ENCODE data around the gene SULT1C4. TPM values are rescaled to one million over a fixed set of nuclear protein-coding genes. Genes with fewer than 3 reads are reported as not detected.

SULT1C4 gene
- total RNA-seq, 4 donors from 2014 or later = 1.7 to 5.2 (median 3.7) TPM

DNA sequence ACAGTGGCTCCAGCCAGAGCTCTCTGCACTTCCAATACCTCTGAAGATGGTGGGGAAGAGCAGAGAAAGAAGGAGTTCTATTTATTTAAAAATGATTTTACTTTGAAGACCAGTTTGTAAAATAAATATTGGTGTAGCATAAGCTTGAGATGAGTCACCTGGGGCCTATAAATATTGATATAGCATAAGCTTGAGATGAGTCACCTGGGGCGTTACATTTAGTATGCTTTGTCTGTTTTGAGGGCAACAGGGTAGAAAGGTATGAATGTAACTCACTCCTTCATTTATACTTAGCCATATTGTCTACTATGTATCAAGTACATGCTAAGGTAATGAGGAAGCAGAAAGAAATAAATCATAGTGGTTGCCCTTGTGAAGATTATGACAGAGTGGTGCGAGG, 7.7 kb upstream of the SULT1C4 start:
- DNase-seq (ENCODE audit: extremely low spot score) = no peak
- no peaks in the 10 kb centered on the region for H3K27me3 ChIP-seq
- no peaks in the 10 kb centered on the region for H3K4me1 ChIP-seq
- no peaks in the 10 kb centered on the region for H3K9me3 ChIP-seq
- TF ChIP-seq POLR2AphosphoS5 (IDR thresholded peaks at IDR 0.05) (no peak), EP300 (IDR thresholded peaks at IDR 0.05) (no peak), POLR2A (IDR thresholded peaks at IDR 0.05; ENCODE audit: low read depth) (no peak)
- TF ChIP-seq, protein P1, sequence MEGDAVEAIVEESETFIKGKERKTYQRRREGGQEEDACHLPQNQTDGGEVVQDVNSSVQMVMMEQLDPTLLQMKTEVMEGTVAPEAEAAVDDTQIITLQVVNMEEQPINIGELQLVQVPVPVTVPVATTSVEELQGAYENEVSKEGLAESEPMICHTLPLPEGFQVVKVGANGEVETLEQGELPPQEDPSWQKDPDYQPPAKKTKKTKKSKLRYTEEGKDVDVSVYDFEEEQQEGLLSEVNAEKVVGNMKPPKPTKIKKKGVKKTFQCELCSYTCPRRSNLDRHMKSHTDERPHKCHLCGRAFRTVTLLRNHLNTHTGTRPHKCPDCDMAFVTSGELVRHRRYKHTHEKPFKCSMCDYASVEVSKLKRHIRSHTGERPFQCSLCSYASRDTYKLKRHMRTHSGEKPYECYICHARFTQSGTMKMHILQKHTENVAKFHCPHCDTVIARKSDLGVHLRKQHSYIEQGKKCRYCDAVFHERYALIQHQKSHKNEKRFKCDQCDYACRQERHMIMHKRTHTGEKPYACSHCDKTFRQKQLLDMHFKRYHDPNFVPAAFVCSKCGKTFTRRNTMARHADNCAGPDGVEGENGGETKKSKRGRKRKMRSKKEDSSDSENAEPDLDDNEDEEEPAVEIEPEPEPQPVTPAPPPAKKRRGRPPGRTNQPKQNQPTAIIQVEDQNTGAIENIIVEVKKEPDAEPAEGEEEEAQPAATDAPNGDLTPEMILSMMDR (IDR thresholded peaks at IDR 0.05) = no peak
- H3K36me3 ChIP-seq = no peaks in the 10 kb centered on the region
- intact Hi-C loops (cut with DNase I) = no loop called here
- no peak overlapping the region for H3K4me3 ChIP-seq
- WGBS = 85% methylated on average over 2 of the region's 2 CpGs
- no peak overlapping the region for H3K27ac ChIP-seq (replicated peaks in 1 of 4)

DNA sequence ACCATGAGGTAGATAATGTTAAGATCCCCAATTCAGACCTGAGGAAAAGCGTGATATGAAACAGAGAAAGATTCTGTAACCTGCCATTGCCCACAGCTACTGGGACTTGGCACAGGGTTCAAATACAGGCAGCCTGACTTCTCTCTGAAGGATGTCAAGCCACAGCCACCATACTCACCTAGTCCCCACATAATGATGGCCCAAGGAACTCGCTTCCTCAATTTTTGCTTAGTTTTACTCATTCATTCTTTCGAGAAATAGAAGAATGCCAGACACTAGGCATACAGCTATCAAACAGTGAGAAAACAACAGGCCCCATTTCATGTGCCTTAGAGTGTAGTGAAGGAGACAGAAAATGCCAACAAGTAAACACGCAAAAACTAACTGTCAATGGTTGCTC, 980 bp upstream of the SULT1C4 start:
- Histone ChIP-seq H3K27ac (replicated peaks in 1 of 4) (peak overlapping the region in 3 of 4 donors; percentile 11 to 67 (median 66)), H3K4me3 (no peak overlapping the region), H3K27me3 (no peaks in the 10 kb centered on the region), H3K9me3 (no peaks in the 10 kb centered on the region), H3K36me3 (no peaks in the 10 kb centered on the region), H3K4me1 (peaks cover 6 to 12% (median 10%) of the 10 kb centered on the region in 4 donors)
- intact Hi-C loops (cut with DNase I) = no loop called here
- DNase-seq (ENCODE audit: extremely low spot score) = no peak
- 84% methylated on average over 4 of the region's 4 CpGs for WGBS
- TF ChIP-seq EP300 (IDR thresholded peaks at IDR 0.05) (no peak), POLR2A (IDR thresholded peaks at IDR 0.05; ENCODE audit: low read depth) (no peak), POLR2AphosphoS5 (IDR thresholded peaks at IDR 0.05) (no peak)
- TF ChIP-seq, protein P1 (IDR thresholded peaks at IDR 0.05) = no peak

DNA sequence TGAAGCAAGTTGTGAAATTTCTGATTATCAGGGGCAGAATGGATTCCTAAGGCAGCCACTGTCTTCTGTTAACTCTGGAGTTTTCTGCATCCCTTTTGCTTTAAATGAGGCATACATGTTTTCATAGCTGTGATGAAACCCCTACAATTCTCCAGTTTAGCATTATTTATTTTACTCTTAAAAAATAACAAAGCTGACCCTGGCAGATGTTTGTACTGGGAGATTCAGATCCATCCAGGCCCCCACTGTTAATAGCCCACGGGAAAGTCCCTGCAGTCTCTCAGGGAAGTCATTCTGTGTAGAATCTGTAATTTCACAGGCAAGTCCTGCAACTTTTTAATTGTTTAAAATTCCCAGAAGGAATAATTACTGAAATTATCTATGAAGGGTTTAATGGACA, 353 bp upstream of the SULT1C4 start:
- no peaks in the 10 kb centered on the region for H3K27me3 ChIP-seq
- no peaks in the 10 kb centered on the region for H3K9me3 ChIP-seq
- 5% methylated on average over 1 of the region's 1 CpG for WGBS
- H3K4me1 ChIP-seq = peaks cover 6 to 12% (median 10%) of the 10 kb centered on the region in 4 donors
- peak overlapping the region; percentile 42 to 55 (median 46) for H3K4me3 ChIP-seq
- intact Hi-C loops (cut with DNase I) = no loop called here
- H3K27ac ChIP-seq (replicated peaks in 1 of 4) = peak overlapping the region; percentile 44 to 67 (median 63)
- DNase-seq (ENCODE audit: extremely low spot score) = no peak
- H3K36me3 ChIP-seq = no peaks in the 10 kb centered on the region
- TF ChIP-seq EP300 (IDR thresholded peaks at IDR 0.05) (no peak), POLR2A (IDR thresholded peaks at IDR 0.05; ENCODE audit: low read depth) (no peak), POLR2AphosphoS5 (IDR thresholded peaks at IDR 0.05) (no peak)
- TF ChIP-seq, protein P1 (IDR thresholded peaks at IDR 0.05) = no peak

DNA sequence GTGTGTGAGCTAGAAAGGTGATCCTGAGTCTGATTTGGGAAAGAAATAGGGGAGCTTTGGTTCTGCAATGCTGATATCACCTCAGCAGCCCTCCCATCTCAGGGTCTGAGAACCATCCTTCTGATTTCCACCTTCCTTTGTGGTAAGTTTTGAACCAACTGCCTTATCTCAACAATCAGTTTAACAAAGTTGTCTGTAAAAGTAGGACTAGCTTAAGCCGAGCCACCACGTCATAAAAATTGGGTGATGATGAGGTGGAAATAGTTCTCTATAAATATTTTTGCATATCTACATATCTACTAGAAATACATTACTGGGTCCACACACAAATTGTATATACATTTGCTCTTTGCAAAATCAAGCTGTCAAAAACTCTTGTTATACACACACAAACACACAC, 1.1 kb downstream of the SULT1C4 start:
- WGBS = 27% methylated on average over 2 of the region's 2 CpGs
- H3K27ac ChIP-seq (replicated peaks in 1 of 4) = peak overlapping the region in 2 of 4 donors; percentile 60 to 67
- intact Hi-C loops (cut with DNase I) = no loop called here
- peaks cover 6 to 12% (median 10%) of the 10 kb centered on the region in 4 donors for H3K4me1 ChIP-seq
- no peak for DNase-seq (ENCODE audit: extremely low spot score)
- TF ChIP-seq POLR2A (IDR thresholded peaks at IDR 0.05; ENCODE audit: low read depth) (no peak), EP300 (IDR thresholded peaks at IDR 0.05) (no peak), POLR2AphosphoS5 (IDR thresholded peaks at IDR 0.05) (no peak)
- TF ChIP-seq, protein P1 (IDR thresholded peaks at IDR 0.05) = no peak
- peak overlapping the region; percentile 42 to 55 (median 46) for H3K4me3 ChIP-seq
- H3K36me3 ChIP-seq = peaks cover 0 to 4% (median 0%) of the 10 kb centered on the region in 4 donors
- H3K27me3 ChIP-seq = no peaks in the 10 kb centered on the region
- H3K9me3 ChIP-seq = no peaks in the 10 kb centered on the region

DNA sequence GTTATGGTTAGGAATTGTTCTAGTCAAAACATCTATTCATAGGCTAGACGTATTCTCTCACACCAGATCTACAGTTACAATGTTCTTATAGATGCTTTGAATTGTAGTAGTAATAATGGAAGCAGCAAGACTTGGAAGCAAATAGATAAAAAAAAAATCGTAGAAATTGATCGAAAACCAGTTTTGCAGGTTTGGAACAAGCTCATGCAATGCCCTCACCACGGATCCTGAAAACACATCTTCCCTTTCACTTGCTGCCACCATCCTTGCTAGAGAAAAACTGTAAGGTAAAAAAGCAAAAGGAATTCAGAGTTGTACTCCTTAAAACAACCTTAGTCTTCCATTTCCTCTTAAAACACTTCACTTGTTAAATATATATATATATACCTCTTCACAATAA, 4.4 kb downstream of the SULT1C4 start:
- intact Hi-C loops (cut with DNase I) = no loop called here

More for the DNA sequence above, 4.4 kb downstream of the SULT1C4 start:
- 81% methylated on average over 4 of the region's 4 CpGs for WGBS
- no peak for TF ChIP-seq POLR2A (IDR thresholded peaks at IDR 0.05; ENCODE audit: low read depth)
- Histone ChIP-seq H3K27ac (replicated peaks in 1 of 4) (no peak overlapping the region), H3K36me3 (peaks cover 0 to 4% (median 0%) of the 10 kb centered on the region in 4 donors), H3K4me1 (peaks cover 2 to 8% (median 5%) of the 10 kb centered on the region in 4 donors), H3K27me3 (no peaks in the 10 kb centered on the region), H3K9me3 (no peaks in the 10 kb centered on the region), H3K4me3 (no peak overlapping the region)
- no peak for DNase-seq (ENCODE audit: extremely low spot score)

All from esophagus muscularis mucosa (tissue), 4 donors.